Astrocyte (in vitro differentiated cells and primary cell): ENCODE measurements around the gene CACNA2D1. TPM values are rescaled to one million over a fixed set of nuclear protein-coding genes. Genes with fewer than 3 reads are reported as not detected.

Experiments used
- DNase-seq: peaks from one replicate; pipeline ENCODE4 v3.0.0-alpha.2; 2010; ENCODE audit warnings: low read depth
- FAIRE-seq: peaks from 2 replicates; lab custom pipeline; 2011; peaks lifted over from hg19 to GRCh38; lab: Jason Lieb, UNC
- H2AFZ ChIP-seq: 2 replicates; pipeline ENCODE4 v1.6.0; 2012; ENCODE audit warnings: low read depth, low read length, inconsistent platforms
- H3K27ac ChIP-seq: 2 replicates; pipeline ENCODE4 v1.5.1; 2011; ENCODE audit warnings: low read depth, low read length, inconsistent platforms
- H3K27me3 ChIP-seq: 2 replicates; pipeline ENCODE4 v1.6.0; 2011; ENCODE audit warnings: low read length, inconsistent platforms; ENCODE audit not compliant: insufficient read depth
- H3K36me3 ChIP-seq: 2 replicates; pipeline ENCODE4 v1.5.1; 2011; ENCODE audit warnings: low read length, inconsistent platforms; ENCODE audit not compliant: insufficient read depth
- H3K4me1 ChIP-seq: 2 replicates; pipeline ENCODE4 v1.5.1; 2011; ENCODE audit warnings: low read length, inconsistent platforms; ENCODE audit not compliant: insufficient read depth
- H3K4me2 ChIP-seq: 2 replicates; pipeline ENCODE4 v1.6.0; 2012; ENCODE audit warnings: low read length, inconsistent platforms
- H3K4me3 ChIP-seq: 2 replicates; pipeline ENCODE4 v1.5.1; 2011; ENCODE audit warnings: low read depth, mild to moderate bottlenecking, low read length, inconsistent platforms; ENCODE audit not compliant: insufficient read depth
- H3K79me2 ChIP-seq: 2 replicates; pipeline ENCODE4 v1.6.0; 2012; ENCODE audit warnings: mild to moderate bottlenecking, low read length, inconsistent platforms; ENCODE audit not compliant: insufficient read depth
- H3K9ac ChIP-seq: 2 replicates; pipeline ENCODE4 v1.6.0; 2012; ENCODE audit warnings: mild to moderate bottlenecking, low read length, inconsistent platforms
- H3K9me3 ChIP-seq: 2 replicates; pipeline ENCODE4 v1.5.1; 2012; ENCODE audit warnings: low read depth, mild to moderate bottlenecking, low read length, inconsistent platforms; ENCODE audit not compliant: insufficient read depth
- H4K20me1 ChIP-seq: 2 replicates; pipeline ENCODE4 v1.6.0; 2012; ENCODE audit warnings: low read length, inconsistent platforms; ENCODE audit not compliant: insufficient read depth
- H3K27ac Mint-ChIP-seq: one replicate; pipeline ENCODE4 v1.8.0; 2021; ENCODE audit warnings: mild to moderate bottlenecking, mixed read lengths; ENCODE audit not compliant: unreplicated experiment
- H3K27me3 Mint-ChIP-seq: one replicate; pipeline ENCODE4 v1.8.0; 2021; ENCODE audit warnings: low read depth, mixed read lengths; ENCODE audit not compliant: unreplicated experiment
- H3K36me3 Mint-ChIP-seq: one replicate; pipeline ENCODE4 v1.8.0; 2021; ENCODE audit warnings: low read depth, mixed read lengths; ENCODE audit not compliant: unreplicated experiment
- H3K4me1 Mint-ChIP-seq: one replicate; pipeline ENCODE4 v1.8.0; 2021; ENCODE audit warnings: low read depth, mixed read lengths; ENCODE audit not compliant: unreplicated experiment
- H3K4me3 Mint-ChIP-seq: one replicate; pipeline ENCODE4 v1.8.0; 2021; ENCODE audit warnings: mild to moderate bottlenecking, moderate library complexity, mixed read lengths; ENCODE audit not compliant: unreplicated experiment
- H3K9me3 Mint-ChIP-seq: one replicate; pipeline ENCODE4 v1.8.0; 2021; ENCODE audit warnings: mild to moderate bottlenecking, mixed read lengths; ENCODE audit not compliant: unreplicated experiment
- CTCF ChIP-seq: IDR thresholded peaks from 2 replicates; pipeline ENCODE4 v1.5.1; 2011; ENCODE audit warnings: low read depth, mild to moderate bottlenecking, inconsistent platforms, low read length, moderate library complexity; ENCODE audit not compliant: insufficient read depth
- EZH2 ChIP-seq: IDR thresholded peaks from 2 replicates; pipeline ENCODE4 v1.6.1; 2012; ENCODE audit warnings: mild to moderate bottlenecking, low read length, inconsistent platforms; ENCODE audit not compliant: insufficient read depth
- total RNA-seq: library from RNA; stranded (reverse); gene quantifications from 2 replicates; pipeline ENCODE4 v1.2.1, GENCODE V29; 2021

Gene CACNA2D1
- total RNA-seq, 1 donor from 2014 or later, result 53.4 TPM

DNA sequence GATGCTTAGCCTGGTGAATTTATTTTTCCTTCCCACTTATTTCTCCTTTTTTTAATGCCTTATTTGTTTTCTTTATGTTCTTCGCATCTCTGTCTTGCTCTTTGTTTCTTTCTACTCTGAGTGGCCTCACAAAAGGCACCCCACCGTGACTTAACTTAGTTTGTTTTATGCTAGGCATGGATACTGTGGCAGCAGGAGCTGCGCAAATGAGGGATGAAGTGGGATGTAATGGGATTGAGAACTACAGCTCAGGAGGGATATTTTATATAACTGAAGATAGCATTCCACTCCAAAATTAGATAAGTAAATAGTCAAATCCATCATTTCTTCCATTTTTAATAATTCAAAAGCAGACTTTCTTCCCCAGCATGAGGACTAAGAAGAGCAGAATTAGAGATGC is 1.7 kb upstream of the CACNA2D1 start:
- peaks cover 7% of the 10 kb centered on the region for H4K20me1 ChIP-seq
- no peak overlapping the region for H3K4me2 ChIP-seq
- peaks cover 28% of the 10 kb centered on the region for H3K79me2 ChIP-seq
- Mint-ChIP-seq H3K4me1 (peaks cover 8% of the 10 kb centered on the region), H3K9me3 (no peaks in the 10 kb centered on the region), H3K36me3 (no peaks in the 10 kb centered on the region), H3K27ac (no peak overlapping the region), H3K4me3 (peak overlapping the region; percentile 36), H3K27me3 (no peaks in the 10 kb centered on the region)
- no peak overlapping the region for H3K9ac ChIP-seq
- TF ChIP-seq CTCF (no peak), EZH2 (no peak)
- H3K27me3 ChIP-seq, result no peaks in the 10 kb centered on the region
- no peak overlapping the region for H3K27ac ChIP-seq
- no peak overlapping the region for H2AFZ ChIP-seq
- H3K4me1 ChIP-seq, result peaks cover 11% of the 10 kb centered on the region
- no peak for DNase-seq
- H3K36me3 ChIP-seq, result no peaks in the 10 kb centered on the region
- FAIRE-seq, result no peak
- no peak overlapping the region for H3K4me3 ChIP-seq
- no peaks in the 10 kb centered on the region for H3K9me3 ChIP-seq

DNA sequence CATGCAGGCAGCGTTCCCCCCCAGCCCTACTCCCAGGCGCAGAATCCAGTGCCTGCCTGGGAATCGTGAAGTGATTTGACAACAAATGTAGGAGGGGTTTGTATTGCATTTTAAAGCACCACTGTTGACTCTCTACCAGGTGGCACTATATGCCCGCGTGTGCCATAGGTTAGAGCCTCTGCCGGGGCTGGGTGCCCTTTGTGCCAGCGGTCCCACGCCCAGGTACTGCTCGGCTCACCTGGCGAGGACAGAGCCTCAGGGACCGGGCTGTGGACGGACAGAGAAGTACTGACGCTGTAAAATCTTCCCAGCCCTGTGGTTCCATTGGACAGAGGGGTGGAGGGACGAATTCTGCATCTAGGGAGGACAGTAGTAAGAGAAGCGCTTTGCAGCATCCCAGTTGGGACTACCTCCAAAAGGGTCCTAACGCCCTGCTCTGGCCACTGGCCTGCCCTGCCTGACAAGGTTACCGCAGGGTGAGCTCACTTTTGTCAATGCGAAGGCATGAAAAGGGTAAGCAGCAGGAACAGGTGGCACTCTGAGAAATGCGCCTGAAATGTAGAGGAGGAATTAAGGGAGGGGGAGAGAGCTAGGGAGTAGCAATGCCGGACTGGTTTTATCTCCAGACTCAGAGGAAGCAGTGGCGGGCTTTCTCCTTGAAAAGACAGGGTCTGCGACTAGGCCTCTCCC is 788 bp upstream of the CACNA2D1 start:
- DNase-seq, result no peak
- Mint-ChIP-seq H3K4me3 (peak overlapping the region; percentile 88), H3K27me3 (no peaks in the 10 kb centered on the region), H3K27ac (peak overlapping the region; percentile 42), H3K4me1 (peaks cover 8% of the 10 kb centered on the region), H3K9me3 (no peaks in the 10 kb centered on the region), H3K36me3 (no peaks in the 10 kb centered on the region)
- Histone ChIP-seq H3K9ac (peak overlapping the region; percentile 82), H3K9me3 (no peaks in the 10 kb centered on the region), H3K4me1 (peaks cover 11% of the 10 kb centered on the region), H3K79me2 (peaks cover 37% of the 10 kb centered on the region), H2AFZ (peak overlapping the region; percentile 88), H3K27me3 (no peaks in the 10 kb centered on the region), H3K4me2 (peak overlapping the region; percentile 94), H3K36me3 (no peaks in the 10 kb centered on the region), H3K27ac (peak overlapping the region; percentile 23), H4K20me1 (peaks cover 7% of the 10 kb centered on the region), H3K4me3 (peak overlapping the region; percentile 83)
- FAIRE-seq, result no peak
- TF ChIP-seq CTCF (no peak), EZH2 (no peak)

DNA sequence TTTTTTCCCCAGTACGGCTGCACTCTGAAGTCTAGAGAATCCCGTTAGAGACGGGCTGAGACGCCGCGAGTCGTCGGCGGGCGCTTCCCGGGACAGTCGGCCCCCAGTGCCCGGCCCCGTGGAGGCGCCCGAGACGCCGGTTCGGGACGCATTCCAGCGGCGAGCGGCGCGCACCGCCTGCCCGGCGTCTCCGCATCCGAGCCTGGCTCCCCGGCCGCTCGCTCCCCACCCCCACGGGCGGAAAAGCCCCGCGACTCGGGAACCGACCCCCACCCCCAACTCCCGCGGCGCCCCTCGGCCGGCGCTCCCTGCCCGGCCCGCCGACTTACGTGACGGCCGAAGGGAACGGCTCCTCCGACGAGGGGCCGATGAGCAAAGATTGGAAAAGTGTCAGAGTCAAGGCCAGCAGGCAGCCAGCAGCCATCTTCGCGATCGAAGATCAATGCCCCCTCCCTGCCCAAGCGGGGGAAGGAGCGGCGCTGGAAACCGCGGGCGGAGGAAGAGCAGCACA is 486 bp downstream of the CACNA2D1 start:
- peak overlapping the region; percentile 98 for H3K4me3 Mint-ChIP-seq
- no peaks in the 10 kb centered on the region for H3K9me3 Mint-ChIP-seq
- Histone ChIP-seq H3K9ac (peak overlapping the region; percentile 94), H3K4me2 (peak overlapping the region; percentile 95), H3K4me3 (peak overlapping the region; percentile 86), H3K9me3 (no peaks in the 10 kb centered on the region), H3K36me3 (no peaks in the 10 kb centered on the region), H3K27ac (peak overlapping the region; percentile 83), H2AFZ (peak overlapping the region; percentile 77), H3K27me3 (no peaks in the 10 kb centered on the region), H3K4me1 (peaks cover 11% of the 10 kb centered on the region), H3K79me2 (peaks cover 49% of the 10 kb centered on the region), H4K20me1 (peaks cover 12% of the 10 kb centered on the region)
- peak overlapping the region; percentile 88 for H3K27ac Mint-ChIP-seq
- TF ChIP-seq CTCF, result no peak
- no peak for TF ChIP-seq EZH2
- H3K36me3 Mint-ChIP-seq, result no peaks in the 10 kb centered on the region
- no peaks in the 10 kb centered on the region for H3K27me3 Mint-ChIP-seq
- DNase-seq (no peak), FAIRE-seq (no peak)
- H3K4me1 Mint-ChIP-seq, result peaks cover 8% of the 10 kb centered on the region
